HG03196 (cell line): Measurements from ENCODE around the gene HTRA1.

Experiments
- ATAC-seq: cut with Tn5 transposase; IDR thresholded peaks from one replicate; pipeline ENCODE4 v1.9.1; 2021; ENCODE audit not compliant: unreplicated experiment

Gene HTRA1

DNA sequence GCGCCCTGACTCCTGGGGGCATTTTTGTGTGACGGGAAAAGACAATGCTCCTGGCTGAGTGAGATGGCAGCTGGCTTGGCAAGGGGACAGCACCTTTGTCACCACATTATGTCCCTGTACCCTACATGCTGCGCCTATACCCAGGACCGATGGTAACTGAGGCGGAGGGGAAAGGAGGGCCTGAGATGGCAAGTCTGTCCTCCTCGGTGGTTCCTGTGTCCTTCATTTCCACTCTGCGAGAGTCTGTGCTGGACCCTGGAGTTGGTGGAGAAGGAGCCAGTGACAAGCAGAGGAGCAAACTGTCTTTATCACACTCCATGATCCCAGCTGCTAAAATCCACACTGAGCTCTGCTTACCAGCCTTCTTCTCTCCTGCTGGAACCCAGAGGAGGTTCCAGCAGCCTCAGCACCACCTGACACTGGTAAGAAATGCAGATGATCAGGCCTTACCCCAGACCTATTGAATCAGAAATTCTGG is 6.7 kb upstream of the HTRA1 start, which contains the start of gene ARMS2:
Gene ARMS2 (plus strand): TSS at position 51 of the 478 bp plus-strand sequence. CDS start 75 bp downstream, at position 126.
- no peak for ATAC-seq

DNA sequence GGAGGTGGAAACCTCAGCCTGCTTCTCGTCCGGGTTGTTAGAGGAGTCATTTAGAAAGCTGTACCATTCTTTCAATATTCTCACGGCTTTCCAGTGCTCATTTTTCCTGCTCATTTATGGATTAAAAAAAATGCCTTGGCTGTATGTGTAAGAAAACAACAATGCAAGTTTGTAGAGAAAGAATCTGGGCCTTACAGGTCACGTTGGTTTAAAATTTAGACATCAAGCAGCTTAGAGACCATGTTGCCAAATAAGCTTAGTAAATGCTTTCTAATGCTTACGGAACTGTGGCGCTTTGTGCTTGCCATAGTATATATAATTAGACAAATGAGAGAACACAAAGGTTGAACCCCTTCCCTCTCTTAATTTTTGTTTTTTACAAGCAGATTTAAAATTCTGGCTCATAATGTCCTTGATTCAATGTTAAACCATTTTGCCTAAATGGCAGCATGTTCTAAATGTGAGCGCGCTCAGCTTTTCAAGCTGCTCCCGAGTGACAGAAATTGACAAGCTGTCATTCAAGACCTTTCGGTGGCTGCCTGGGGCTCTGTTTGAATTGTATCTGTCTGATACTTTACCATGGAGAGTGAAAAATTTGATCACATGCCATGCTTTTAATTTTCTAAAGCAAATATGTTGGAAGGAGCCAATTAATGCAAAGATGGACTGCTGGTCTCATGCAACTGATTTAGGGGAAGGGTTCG is 5.8 kb upstream of the HTRA1 start:
- no peak for ATAC-seq

DNA sequence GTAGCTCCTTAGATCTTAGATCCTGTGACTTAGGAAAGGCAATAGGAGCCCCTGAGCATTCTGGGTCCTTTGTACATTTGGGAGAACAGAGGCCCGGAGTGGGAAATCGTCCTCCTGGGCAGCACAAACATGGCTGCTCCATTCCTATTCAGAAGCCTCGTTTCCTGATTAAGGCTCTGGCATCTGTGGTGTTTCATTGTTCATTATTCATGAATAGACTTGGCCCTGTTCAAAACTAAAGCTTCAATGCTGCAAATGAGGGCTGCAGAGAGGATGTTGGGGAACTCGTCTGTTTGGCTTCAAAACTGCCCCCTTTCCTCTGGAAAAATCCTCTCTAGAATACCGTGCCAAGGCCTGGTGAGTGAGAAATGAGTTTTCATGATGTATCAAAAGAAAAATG is 3.4 kb upstream of the HTRA1 start:
- ATAC-seq = no peak

DNA sequence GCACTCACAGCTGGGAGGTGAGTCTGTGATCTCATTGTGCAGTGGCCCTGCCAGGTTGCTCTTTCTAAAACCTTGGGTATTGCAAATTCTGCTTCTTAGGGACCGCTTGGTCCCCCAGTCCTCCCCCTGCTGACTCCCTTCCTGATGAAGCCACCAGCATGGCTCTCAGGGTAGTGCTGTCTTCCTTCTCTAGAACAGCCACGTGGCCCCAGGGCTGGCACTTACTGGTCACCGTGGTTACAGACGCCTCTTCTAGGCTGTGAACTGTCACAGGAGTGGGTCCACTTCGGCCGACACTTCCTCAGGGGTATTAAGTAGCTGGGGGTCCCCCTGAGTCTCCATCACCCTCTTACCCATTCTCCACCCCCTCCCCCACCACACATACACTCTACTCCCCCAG is 2.7 kb upstream of the HTRA1 start:
- no peak for ATAC-seq

DNA sequence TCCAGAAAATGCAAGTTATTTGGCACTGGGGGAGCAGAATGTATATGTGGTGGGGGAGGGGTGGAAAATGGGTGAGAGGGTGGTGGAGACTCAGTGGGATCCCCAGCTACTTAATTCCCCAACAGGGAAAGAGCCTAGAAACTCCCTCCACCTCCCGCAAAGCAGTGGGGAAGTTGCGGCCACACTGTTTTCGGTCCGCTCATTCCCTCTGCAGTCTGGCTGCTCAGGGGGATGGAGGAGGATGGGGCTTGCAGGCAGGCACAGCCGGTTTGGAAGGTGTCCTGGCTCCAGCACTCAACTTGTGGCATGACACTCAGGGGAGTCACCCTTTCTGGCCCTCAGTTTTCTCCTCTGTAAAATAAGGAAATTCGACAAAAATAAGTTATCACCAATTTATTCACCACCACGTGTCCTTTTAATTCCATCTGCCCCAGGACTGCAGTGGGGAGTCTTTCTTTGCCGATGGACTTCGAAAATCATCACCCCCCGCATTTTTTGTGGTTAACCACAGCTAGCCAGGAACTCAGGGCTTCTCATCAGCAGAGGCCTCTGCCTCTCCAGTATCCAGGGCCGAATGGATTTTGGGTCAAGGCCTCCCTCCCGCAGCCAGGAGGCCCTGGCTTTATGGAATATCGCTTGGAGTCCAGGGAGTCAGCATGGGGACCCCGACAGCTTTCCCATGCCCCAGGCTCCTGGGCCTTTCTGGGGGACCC is 1.6 kb upstream of the HTRA1 start:
- ATAC-seq = no peak

DNA sequence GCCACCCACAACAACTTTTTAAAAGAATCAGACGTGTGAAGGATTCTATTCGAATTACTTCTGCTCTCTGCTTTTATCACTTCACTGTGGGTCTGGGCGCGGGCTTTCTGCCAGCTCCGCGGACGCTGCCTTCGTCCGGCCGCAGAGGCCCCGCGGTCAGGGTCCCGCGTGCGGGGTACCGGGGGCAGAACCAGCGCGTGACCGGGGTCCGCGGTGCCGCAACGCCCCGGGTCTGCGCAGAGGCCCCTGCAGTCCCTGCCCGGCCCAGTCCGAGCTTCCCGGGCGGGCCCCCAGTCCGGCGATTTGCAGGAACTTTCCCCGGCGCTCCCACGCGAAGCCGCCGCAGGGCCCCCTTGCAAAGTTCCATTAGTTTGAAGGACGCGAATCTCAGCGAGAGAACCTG is 461 bp upstream of the HTRA1 start:
- ATAC-seq = no peak

DNA sequence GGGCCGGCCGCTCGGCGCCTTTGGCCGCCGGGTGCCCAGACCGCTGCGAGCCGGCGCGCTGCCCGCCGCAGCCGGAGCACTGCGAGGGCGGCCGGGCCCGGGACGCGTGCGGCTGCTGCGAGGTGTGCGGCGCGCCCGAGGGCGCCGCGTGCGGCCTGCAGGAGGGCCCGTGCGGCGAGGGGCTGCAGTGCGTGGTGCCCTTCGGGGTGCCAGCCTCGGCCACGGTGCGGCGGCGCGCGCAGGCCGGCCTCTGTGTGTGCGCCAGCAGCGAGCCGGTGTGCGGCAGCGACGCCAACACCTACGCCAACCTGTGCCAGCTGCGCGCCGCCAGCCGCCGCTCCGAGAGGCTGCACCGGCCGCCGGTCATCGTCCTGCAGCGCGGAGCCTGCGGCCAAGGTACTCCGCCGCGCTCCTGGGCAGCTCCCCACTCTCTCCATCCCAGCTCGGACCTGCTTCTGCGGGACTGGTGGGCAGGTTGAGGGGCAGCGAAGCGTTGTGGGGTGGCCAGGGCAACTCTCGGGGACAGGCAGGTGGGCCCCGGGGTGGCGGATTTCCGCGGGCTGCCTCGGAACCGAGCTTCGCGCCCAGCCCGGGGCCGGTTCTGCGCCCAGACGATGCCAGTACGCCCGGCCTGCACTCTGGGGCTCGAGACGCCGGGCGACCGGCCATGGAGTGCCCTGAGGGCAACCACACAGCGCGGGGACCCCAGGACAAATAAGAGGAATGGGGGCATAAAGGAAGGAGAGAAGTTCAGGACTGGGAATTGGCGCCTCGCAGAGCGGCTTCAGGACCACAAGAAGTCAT is 578 bp downstream of the HTRA1 start:
- ATAC-seq = no peak

DNA sequence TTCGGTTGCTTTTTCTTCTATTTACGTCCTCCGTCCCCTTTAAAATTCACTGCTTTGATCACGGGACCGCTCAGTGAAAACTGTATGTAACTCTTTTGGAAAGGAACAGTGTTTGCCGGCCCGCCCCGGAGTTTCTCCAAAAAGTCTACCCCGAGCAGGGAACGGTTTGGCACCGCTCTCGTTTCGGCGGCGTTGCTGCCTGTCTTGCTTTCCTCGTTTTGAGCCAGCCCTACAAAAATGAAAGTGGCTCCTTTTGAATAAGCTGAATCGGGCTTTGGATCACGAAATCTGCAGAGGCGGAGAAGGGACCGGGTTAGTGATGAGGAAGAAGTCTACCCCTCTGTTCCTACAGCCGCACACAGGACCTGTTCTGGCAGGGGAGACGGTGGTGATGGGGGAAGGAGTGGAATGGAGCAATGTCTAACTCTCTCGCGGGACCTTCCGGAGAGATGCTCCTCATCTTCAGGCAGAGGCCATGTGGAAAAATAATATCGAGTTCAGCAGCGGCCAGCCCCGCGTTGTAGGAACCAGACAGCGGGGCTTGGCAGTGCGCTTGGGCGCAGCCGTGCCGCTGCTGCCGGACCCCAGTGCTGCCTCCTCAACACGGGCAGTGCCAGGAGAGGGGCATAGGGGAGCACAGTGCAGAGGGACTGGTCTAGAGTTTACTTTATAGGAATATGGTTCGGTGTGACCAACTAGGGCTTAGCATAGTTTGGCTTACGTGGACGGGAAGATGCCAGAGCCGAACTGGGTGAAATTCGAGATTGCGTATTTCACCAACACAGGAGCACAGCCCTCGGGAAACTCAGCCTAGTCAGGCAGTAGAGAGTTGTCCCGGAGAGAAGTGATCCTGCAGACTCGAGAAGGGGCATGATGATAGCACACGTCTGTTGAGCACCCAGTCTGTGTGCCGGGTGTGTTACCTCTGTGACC is 1.4 kb downstream of the HTRA1 start:
- no peak for ATAC-seq

DNA sequence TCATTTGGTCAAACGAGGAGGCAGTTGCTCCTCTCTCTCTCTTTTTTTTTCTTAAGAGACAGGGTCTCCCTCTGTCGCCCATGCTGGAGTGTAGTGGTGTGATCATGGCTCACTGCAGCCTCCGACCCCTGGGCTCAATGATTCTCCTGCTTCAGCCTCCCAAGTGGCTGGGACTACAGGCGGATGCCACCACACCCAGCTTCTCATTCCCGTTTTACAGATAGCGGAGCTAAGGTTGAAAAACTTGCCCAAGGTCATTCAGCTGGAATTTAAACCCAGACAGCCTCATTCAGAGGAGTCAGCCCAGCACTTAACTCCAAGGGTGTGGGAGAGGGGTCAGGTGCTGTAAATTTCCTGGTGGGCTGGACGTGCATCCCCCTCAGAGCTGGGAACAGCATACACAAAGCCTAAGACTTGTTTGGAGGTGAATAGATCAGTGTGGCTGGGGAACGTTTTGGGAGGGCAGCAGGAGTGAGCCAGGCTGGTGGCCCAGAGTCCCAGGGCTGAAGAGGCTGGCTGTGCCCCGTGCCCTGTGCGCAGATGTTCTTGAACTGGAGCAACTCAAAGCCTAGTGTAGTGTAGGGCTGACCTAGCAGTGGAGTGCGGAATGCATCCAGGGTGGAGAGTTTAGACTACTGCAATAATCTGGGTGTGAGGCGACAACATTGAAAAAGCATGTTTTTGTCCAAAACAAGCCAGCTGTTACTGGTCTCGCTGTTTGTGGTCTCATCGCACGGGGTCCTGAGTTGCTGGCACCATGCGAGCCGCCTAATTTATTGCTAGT is 2.3 kb downstream of the HTRA1 start:
- no peak for ATAC-seq

DNA sequence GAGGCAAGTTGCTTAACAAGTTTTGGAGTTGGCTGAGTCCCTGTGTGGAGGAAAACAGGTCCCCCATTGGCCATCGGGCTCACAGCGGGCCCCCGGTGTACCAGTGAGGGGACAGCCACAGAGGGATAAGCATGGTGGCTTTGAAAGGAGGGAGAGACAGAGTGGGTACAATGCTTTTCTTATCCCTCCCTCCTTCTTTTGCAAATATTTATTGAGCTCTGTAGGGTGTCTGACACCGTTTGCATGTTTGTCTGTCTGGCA is 2.8 kb downstream of the HTRA1 start:
- ATAC-seq = no peak

DNA sequence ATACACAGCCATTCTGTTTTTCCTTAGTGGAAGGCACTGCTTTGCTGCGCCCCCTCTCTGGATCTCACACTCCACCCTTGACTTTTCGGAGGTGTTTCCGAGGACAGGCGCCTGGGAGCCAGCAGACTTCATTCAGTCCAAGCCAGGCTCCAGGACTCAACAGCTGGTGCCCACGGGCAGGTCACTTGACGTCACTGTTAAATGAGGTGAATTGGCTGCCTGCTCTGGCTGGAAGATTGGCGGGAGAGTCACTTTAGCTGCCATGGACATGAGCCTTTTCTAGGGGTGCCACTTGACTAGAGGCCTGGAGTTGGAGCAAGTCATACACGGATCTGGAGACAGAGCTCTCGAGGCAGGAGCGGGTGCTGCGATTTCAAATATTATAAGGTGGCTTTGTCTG is 3.2 kb downstream of the HTRA1 start:
- ATAC-seq = no peak

DNA sequence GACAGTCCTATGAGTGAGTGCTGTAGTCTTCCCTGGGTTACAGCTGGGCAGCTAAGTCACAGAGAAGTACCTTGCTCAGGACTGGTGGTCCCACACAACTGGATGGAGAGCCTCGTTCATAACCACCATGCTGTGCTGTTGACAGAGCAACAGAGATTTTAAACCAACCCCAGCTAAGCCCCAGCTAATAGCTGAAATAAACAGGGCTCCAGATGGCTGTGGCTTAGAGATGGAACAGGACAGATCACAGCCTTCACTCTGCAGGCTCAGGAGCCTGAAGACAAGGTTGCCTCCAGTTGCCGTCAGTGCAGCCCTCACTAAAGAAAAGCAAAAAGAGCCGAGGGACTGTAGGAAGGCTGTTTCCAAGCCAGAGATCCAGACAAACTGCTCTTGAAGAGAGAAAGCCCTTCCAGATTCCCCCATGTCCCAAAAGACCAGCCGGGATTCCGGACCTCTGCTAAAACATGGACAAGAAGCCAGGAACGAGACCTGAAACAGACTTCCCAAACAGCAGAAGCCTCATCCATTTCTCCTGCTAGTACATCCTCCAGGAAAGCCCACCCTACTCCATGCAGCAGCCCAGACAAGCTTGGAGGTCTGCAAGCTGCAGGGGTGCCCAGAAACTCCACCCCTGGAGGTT is 4.2 kb downstream of the HTRA1 start:
- no peak for ATAC-seq

DNA sequence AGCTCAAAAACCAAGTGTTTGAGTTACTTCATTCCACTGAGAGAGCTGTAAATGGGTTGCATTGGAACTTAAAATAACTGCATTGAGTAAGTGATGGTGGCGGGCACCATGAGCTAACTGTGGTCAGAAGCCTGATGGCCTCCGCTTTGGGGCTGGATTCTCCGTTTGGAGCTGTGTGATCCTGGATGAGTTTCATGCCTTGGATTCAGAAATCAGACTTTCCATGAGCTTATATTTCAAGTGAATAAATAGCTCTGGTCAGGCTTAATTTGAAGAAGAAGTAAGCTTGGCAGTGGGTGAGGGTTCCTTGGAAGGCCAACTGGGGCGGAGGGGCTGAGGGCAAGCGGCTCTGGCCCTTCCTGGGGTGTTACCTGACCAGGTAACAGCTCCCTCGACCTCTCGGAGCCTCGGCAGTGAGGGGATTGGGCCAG is 5.6 kb downstream of the HTRA1 start:
- ATAC-seq = no peak

DNA sequence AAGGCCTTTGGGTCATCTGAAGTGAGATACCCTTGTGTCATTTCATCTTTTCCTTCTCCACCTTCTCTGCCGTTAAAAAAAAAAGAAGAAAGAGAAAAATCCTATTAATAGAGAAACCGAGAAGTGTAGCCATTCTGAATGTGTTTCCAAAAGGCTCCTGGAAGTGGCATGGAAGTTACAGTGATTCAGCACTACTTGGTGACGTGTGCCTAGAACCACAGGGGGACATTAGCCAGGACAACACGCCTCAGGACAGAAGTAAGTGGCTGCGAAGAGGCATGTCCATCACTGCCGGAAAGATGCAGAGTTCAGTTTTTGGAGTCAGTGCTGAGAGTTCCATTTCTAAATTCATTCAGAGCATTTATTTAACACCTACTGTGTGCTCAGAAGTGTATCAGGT is 6.3 kb downstream of the HTRA1 start:
- no peak for ATAC-seq

DNA sequence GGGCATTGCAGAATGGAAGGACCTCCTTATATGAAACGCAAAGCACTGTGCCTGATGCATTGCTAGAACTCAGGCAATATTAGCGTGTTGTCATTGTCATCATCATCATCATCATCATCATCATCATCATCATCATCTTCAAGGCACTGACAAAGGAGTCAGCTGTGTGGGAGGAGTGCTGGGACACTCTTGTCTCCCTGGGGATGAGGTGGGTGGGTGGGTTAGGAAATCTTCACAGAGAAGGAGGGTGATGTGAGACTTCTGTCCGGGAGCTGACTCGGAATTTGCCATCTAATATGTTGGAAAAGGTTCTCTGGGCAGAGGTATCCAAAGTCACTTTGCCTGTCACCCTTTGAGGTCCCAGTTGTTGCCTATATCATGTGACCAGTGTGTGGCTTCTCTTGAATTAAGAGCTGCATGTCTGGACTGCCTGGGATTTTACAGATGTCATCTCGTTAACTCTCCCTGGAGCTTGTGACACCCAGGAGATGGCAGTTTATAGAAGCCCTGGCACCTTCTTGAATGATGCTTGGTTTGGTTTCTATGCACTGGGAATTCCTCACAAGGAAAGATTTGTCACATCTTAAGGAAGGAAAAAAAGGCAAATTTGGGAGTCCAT is 7.1 kb downstream of the HTRA1 start:
- ATAC-seq = no peak

DNA sequence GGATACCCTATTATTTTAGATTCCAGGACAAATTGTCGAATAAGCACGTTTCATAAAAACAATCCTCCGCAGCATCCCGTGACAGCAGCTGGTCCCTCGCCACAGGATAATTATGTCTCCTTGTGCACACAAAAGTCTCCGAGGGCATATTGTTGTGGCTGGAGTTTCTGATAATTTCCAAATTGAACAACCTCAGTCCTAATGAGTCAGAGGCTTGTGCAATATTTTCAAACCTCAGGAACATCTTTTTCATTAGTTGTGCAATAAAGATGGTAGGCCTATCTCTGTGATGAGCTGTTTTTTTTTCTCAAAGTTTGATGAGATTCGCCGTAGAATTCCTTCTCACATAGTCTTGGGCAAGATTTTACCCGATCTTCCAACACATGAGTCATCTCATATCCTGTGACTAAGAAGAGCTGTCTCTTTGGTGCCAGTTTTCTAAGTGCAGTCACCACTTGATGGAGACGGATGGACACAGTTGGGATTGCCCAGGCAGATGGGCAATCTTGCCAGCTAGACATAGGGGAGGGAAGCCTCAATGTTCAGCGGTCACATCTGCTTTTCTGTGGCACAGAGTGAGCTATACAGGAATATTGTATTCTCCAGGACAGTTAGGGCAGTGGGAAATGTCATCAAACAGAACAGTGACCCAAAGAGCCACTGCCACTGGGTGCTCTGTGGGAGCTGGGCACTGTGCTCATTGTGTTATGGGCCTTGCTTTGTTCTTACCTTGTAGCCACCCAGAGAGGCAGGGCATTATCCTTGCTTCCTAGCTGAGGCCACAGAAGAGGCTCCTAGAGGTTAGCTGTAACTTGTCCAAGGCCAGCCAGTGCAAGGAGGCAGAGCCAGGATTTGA is 7.8 kb downstream of the HTRA1 start:
- no peak for ATAC-seq

DNA sequence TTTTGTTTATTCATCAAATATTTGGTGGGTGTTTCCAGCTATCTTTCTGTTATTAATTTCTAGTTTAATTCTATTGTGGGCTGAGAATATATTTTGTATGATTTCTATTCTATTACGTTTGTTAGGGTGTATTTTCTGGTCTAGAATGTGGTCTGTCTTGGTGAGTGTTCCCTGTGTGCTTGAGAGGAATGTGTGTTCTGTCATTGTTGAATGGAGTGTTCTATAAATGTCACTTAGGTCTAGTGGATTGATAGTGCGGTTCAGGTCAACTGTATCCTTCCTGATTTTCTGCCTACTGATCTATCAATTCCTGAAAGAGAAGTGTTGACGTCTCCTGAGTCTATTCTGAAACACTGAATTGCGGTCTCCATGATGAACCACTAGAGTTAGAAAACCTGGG is 8.5 kb downstream of the HTRA1 start:
- no peak for ATAC-seq

DNA sequence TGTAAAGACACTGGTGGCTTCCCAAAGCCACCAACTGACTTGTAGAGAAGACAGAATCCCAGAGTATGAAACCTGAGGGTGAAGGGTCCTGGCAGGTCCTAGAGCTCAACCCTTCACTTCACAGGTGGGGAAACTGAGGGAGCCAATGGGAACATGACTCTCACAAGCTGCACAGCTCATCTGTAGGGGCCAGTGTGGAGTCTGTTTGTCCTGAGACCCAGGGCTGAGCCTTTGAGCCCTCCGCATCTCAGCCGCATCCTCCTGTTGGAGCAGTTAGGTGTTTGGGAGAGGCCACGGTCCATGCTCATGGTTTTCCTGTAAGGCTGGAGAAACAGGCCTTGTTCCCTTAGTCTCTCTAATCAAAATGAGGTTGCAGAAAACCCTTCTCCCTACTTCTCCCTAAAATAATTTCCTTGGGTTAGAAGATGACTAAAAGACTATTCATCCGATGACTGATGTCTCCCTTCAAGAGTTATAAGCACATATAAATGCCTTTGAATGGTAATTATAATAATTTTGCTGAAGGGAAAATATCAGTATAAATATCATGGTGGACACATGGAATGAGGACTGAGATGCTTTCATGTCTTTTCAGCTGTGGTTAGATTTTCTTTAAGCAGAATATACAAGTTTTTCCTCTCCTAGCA is 10.3 kb downstream of the HTRA1 start:
- ATAC-seq = no peak
